ENCODE measurements around the gene TMEM222.

The TMEM222 gene

DNA sequence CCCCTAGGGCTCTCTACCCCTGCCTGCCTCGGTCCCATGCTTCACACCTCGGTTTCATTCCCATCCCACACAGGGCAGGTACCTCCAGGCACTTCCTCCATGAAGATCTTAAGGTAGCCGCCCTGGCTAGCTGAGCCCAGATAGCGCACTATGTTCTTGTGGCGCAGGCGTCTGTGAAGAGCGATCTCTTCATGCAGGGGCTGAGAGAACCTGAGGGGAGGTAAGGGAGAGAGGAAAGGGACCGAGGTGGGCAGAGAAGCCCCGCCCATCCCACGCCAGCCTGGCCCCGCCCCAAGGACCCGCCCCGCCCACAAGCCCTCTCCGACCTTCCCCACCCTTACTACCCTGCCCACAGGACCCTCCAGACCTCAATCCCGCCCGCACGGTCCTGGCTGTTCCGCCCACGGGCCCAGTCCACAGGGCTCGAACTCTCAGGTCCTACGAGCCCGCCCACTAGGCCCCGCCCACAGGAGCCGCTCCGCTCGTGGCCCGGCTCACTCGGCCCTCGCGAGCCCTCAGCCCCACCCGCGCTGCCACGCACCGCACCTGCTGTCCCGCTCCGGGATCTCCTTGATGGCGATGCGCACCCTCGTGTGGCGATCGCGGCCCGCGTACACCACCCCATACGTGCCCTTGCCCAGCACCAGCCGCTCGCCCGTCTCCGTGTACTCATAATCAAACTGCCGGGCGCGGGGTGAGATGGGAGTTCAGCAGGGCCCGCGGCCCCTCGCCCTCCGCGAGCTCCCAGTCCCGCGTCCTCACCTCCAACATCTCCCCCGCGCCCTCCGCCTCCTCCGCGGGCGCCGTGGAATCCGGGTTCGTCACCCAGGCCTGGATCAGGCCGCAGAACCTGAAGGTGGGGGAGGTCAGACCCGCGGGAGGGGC, 38.4 kb downstream of the TMEM222 start:
- no peak for DNase-seq

DNA sequence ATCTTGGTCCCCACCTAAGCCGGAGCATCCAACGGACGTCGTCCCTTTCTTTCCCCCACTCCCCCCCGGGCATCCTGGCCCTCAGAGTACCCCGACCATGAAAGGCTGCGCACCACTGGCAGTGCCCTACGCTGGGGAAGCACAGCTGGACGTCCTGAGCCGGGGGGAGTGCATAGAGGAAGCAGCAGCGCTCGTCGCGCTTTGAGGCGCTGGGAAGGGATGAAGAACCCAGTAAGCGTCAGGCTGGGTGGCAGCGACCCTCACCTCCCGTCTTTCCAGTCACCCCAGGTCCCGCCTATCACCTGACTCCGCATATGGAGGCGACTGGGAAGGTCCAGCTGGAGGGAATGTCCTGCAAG, 39.1 kb downstream of the TMEM222 start:
- DNase-seq, result no peak

DNA sequence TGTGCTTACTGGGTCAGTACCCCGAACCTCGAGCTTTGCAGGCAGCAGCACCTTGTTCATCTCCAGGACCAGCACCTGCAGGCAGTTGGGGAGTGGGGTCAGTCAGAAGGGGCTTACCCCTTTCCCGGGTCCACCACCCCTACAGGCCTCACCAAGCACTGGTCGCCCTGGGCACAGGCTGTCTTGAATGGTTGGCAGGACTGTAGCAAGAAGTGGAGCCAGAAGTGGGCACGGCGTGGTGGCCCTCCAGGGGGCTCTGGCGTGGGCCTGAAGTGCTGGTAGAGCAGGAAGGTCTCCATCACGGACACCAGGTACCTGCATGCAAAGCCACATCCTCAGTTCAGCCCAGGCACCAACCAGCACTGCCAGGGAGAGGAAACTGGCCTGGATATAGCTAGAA, 39.6 kb downstream of the TMEM222 start:
- DNase-seq, result no peak

DNA sequence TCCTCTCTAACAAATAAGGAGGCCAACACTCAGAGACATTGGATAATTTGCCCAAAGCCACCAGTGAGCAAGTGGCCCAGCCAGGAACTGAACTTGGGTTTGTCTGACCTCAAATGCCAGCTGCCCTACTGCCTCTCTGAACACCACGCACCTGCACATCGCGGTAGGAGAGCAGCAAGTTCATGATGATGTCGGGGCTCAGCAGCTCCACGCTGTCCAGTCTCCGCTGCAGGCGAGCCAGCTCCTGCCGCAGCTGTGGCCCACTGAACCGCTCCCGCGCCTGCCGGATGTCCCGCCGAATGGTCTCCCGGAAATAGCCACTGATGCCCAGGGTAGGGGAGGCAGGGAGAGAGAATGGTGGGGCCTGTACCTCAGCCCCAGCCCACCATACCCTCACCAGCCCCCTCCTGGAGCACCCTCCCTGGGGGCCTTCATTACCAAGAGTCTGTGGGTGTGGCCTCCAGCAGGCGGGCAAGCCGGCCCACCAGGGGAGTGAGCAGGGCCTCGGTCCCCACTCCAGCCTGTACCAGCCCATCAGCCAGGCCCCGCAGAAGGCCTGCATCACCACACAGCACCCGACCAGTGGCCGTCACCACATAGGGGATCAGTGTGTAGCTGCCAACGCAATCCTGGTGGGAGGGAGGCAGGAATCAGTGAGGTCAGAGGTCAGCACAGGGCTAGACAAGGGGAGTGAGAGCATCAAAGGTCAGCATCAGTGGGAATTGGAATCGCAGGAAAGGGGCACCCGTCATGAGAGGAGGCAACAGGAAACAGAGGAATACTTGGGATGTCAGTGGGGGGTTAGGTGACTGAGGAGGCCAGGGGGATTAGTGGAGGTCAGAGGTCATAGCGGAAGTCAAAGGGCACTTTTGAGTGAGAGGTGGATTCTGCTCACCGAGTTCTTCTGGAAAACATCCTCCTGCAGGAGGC, 42.1 kb downstream of the TMEM222 start:
- no peak for DNase-seq

DNA sequence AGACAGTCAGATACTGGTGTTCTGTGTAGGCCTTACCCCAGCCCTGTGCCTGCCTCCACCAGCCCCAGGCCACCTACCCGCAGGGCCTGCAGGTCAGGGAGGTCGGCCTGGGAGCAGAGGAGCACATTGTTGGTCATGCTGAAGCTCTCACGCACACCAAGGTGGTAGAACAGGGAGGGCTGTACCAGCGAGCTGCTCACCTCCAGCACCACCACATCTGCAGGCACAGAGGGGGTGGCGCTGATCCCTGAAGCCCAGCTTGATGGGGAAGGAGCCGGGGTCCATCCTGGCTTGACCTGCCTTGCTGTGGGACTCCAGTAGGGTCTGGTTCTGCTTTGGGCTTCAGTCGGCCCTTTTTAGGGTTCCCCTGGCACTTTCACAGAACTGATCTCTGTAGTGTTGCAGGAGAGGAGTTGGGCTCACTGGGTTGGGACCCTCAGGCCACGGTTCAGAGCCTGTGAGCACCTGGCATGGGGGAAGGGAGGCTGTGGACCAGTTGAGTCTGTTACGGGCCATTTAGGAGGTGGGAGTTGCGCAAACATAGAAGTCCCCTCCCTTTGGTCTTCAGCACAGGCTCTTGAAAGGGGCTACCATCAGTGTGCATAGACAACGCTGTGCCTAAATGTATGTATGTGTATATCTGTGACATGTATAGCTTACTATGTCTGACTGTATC, 42.9 kb downstream of the TMEM222 start:
- no peak for DNase-seq

DNA sequence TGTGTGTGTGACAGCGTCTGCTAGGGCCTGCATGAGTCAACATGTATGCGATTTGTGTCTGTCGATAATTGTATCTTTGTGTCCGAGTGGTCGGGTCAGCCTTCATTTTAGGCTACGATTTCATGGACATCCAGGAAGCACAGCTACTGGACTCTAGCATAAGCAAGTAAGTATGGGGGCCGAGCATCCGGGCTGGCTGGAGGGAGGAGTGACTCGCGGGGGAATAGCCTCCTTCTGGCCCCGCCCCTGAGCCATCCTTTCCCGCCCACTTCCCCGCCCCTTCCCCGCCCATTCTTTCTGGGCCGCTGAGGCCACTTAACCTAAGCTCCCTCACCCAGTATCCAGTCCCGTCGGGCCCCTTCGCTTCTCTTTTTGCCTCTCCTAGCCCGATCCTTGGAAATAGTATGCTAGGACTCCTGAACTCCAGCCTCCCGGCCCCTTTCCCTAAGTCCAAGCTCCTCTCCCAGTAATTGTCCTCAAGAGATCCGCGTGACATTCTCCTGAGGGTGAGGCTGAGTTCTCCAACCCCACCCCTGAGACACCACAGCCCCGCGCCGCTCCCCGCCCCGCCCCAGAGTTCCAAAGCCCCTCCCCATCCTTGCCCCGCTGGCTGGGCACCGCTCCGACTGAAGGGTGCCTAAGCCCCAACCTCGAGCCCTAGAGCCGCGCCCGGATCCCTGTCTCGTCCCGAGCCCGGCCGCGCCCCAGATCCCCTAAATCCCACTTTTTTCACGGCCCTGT, 43.6 kb downstream of the TMEM222 start:
- peak; percentile 92 for DNase-seq

DNA sequence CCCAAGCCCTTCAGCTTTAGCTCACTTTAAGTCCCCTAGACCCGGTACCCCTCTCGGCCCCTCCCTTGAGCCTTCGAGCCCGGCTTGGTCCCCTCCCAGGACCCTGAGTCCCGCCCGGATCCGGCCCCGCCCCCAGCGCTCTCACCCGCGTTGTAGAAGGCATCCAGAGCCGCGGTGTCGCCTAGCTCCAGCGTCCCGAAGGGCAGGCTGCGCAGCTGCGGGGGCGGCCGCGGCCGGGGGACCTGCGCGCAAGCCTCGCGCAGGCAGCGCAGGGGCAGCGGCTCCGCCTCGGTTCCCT, 44.1 kb downstream of the TMEM222 start:
- peak; percentile 39 for DNase-seq

DNA sequence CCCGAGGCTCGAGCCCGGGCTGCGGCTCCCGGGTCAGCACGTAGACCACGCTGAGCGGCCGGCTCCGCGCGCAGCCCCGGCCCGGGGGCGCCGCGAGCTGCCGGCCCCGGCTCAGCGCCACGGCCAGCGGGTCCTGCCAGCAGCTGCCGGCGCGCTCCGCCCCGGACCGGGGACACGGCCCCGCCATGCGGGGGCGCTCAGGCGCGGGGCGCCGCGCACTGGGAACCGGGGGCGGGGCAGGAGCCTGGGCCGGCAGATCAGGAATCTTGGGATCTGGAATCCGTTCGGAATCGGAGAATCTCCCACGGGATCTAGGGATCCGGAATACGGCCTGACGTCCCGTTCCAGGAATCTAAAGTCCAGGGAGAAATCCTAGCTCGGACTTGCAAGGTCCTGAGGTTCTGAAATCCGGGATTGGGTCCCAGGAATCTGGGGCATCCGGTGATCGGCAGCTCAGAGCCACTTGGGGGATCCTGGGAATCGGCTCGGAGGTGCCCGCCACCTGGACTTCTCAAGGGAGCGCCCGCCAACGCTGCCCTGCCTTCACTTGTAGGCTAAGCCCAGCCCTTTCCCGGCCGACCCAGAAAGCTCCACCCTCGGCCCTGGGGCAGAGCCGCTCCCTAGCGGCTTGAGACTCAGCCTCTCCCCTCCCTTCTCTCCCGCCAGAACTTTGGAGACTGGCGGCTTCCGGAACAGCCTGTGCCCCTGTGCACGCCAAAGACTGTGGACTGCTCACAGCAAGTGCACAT, 44.6 kb downstream of the TMEM222 start, which contains the start of gene MAP3K6:
MAP3K6 (minus strand) TSS at position 551 of the 749 bp plus-strand sequence; CDS start at position 187, 364 bp downstream.
- peak; percentile 48 for DNase-seq

DNA sequence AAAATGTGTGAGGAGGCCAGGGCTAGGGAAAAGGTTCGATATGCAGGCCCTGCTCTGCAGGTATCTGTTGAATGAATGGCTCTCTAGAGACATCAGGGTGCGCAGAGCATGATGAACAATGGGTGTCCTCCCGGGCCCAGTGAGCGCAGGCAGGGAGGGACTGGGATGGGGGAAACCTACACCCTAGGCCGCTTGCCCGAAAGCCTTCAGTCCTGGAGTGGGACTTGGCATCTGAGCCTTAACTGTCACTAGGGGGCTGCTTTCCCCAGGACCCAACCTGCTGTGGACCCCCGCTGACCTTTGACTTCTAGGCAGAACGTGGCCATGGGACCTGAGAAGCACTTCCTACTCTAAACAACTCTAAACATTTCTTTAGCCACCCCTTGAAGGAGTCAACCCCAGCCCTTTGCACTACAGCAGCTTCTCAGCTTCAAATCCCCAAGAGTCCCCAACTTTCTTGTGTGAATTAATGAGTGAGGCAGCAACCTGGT, 45.2 kb downstream of the TMEM222 start:
- DNase-seq, result no peak

DNA sequence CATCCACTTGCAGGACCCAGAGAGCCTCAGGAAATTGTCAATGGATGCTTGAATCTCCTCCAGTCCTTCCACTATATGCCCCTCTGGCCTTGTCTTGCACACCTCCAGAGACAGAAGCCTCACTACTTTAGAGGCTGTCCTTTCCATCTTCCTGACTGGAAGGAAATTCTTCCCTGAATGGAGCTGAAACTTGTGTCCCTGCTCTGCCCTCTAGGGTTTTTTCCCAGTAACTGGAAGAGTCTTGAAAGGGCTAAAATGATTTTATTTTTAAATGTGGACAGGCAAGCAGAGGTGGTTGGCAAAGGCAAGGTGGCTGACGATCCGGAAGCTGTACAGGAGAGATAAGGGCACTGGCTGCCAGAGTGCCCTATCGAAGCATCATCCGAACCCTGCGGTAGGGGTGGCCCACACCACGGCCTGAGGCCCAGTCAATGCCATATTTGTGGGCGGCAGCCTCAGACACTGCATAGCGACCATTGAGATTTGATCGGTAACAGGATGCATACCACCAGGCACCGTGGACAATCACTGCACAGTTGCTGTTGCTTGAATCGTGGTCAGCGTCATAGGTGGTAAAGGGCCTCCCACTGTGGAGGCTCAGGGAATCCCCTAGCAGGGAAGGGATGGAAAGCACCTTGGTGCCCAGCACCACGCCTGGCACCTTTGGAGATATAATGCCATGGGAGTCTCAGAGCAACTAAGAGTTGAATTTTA, 47.1 kb downstream of the TMEM222 start:
- DNase-seq, result peak; percentile 3

DNA sequence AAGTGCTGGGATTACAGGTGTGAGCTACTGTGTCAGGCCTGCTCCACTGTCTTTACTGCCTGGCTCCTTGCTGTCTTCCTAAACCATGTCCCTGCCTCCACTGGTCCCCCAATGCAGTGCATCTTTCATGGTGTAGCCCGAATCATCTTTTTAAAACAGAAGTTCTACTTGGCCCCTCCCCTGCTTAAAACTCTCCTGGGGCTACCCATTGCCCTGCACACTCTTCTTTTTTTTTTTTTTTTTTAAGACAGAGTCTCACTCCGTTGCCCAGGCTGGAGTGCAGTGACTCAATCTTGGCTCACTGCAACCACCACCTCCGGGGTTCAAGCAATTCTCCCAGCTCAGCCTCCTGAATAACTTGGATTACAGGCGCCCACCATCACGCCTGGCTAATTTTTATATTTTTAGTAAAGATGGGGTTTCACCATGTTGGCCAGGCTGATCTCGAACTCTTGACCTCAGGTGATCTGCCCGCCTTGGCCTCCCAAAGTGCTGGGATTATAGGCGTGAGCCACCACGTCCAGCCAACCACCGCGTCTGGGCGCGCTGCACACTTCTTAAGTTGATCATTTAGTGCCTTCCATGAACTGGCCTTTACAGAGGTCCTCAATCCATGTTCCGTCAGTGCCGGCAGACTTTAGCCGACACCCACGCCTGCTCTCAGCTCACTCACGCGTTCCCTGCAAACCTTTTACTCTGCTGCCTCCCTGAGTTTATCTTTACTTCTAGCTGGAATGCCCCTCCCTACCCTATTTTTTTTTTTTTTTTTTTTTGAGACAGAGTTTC, 50.3 kb downstream of the TMEM222 start:
- peak; percentile 77 for DNase-seq

DNA sequence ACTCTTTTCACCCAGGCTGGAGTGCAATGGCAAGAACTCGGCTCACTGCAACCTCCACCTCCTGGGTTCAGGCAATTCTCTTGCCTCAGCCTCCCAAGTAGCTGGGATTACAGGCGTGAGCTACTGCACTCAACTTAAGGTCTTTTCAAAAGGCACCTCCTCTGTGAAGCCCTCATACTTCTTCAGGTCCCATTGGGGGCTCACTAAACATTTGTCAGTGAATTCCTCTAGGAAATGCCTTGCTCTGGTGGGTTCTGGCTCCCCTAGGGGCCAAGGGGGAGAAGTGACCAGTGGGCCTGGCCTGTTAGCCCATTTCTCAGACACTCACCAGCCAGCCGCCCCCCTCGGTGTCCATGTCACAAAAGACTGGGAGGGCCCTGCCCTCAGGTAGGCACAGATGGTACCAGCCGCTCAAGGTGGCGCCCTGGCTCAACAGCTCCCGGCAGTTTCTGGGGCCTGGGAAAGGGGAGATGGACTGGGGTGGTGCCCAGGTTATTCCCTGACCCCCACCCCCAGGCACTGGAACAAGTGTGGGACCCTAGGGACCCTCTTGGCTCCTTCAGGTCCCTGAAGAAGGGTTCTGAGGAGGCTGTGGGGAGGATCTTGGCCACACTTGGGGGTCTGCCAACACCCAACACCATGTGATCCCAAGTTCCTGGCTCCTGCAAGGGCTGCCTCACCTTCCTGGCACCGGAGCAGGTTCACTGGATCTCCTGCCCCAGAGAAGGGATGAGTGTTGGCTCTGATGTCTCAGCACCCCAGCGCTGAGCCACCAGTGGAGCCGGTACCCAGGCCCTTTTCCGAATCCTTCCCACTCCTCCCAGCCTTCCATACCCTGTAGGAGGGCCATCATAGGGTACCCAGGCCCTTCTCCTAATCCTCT, 51.1 kb downstream of the TMEM222 start:
- no peak for DNase-seq

DNA sequence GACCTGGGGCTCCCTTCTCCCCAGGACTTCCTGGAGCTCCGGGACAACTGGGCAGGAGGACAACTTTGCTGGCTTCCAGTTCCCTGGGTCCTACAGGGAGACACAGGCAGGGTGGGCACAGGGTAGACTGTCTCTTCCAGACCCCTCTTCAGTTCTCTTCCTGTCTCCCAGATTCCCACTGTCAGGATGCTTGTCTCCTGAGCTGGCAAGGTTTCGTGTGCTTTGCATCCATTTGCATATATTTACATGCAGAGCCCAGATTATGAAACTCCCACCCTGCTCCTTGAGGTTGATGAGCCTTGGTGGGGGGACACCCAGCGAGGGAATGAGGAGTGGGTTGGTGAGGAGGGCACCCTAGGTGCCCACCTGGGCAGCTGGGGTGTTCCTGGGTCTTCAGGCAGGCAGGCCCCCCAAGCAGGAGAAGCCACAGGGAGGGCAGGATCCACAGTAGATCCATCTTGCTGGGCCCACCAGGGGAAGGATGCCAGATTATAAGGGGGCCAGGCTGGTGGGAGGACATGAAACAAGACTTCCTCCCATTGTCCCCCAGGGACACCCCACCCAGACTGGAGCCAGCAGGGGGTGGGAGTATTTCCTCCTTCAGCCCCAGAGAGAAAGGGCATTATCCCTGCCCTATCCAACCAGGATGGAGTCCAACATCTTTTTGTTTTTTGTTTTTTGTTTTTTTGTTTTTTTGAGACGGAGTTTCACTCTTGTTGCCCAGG, 52.6 kb downstream of the TMEM222 start, which contains the start of gene FCN3:
FCN3 (minus strand) TSS at position 463 of the 725 bp plus-strand sequence; CDS start at position 457, 6 bp downstream.
- no peak for DNase-seq

DNA sequence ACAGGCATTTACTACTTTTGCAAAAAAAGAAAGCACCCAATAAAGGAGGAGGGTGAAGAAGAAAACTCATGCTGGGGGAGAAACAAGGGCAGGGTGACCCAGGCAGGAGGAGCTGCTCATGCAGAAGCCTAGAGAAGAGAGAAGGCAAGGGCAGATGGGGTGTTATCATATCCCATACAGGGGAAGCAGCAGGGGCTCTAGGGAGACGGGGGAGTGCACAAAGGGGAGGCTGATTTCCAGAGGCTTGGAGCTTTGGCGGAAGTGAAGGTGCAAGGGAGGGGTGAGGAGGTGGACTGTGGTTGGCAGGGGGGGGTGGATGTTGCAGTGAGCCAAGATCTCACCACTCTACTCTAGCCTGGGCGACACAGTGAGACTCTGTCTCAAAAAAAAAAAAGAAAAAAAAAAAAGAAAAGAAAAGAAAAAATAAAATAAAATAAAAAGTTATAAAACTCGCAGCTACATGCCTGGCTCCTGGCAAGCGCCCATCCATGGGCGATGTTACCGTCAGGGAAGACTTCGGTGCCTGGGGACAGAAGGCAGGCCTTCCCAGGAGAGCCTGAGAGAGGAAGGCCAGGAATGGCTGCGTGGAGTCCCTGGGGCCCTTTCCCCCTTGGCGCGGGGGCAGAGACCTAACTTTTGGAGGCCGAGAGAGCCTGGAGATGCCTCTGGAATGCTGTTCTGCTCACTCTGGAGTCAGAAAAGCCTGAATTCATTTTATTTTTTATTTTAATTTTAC, 56.0 kb downstream of the TMEM222 start:
- DNase-seq, result no peak

DNA sequence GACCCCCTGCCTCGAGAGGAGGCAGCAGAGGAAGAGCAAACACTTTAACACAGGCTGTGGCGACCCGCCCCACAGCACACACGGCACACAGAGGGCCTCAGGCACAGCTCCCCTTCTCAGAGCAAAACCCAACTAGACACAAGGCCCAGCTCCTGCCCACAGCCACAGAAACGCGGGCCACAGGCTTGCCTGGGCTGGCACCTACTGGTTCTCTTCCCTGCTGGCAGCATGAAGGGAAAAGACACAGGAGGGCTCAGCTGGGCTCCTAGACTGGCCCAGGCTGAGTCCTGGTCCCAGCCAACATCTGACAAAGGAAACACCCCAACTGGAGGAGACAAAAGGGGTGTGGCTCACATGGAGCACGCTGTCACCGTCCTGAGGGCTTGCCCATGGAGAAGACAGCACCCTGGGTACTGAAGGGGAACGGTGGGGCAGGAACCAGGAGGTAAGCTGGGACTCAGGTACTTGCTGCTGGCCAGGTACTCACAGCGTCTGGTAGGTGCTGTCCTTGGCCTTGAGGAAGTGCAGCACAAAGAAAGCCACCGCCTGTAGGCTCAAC, 57.7 kb downstream of the TMEM222 start:
- no peak for DNase-seq

DNA sequence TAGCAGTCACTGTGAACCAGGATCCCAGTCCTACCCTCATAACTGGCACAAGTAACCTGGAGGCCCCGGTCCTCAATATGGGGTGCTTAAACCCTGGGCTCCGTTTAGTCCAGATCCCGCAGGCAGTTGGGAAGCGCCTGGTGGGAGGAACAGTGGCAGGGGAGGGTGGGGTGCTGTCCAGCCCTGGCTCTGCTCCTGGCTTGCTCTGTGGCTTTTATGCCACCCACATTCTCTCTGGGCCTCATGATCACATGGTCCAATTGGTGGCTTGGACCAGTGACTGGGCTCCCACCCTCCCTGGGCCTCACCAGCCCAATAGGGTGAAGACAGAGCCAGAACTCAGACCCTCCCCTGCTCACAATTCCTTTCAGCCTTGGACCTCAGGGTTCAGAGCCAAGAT, 58.3 kb downstream of the TMEM222 start:
- no peak for DNase-seq
